ENCODE measurements around the gene SLC49A4.

DNA sequence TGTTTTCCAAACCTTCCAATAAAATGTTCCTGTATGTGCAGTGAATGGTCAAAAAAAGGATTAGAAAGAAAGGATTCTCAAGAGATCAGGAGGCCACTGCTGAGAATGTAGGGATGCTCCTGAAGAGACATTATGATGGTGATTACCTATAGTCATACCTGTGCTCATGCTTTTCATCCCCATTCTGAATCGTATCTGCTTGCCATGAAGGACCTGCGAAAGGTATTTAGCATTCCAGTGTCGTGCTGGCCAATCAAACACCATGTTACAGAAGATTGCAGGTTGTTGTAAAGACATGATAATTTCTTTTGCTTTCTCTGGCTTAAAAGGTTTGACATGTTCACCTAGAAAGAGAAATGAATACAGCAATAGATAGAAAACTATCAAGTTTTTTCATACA, 17.3 kb upstream of the SLC49A4 start:
- no peak for TF ChIP-seq CTCF (IDR thresholded peaks at IDR 0.05; ENCODE audit: insufficient read depth, low read length, poor library complexity, severe bottlenecking)
- TF ChIP-seq EZH2phosphoT487 (conservative IDR thresholded peaks at IDR 0.05; ENCODE audit: low read length), result no peak

All from SU-DHL-6 (cell line).